ENCODE measurements around the gene ELOVL6. TPM values are rescaled to one million over a fixed set of nuclear protein-coding genes. Genes with fewer than 3 reads are reported as not detected.

The ELOVL6 gene
- total RNA-seq, 1 experiment from 2014 or later: 38.7 TPM

GRCh38 chr4:110134269-110134869, 64.0 kb downstream of the ELOVL6 start:
- no peaks in the 10 kb centered on the region for H3K79me2 ChIP-seq (ENCODE audit: insufficient read depth, low read length)
- TF ChIP-seq POLR2AphosphoS5 (IDR thresholded peaks at IDR 0.05; ENCODE audit: low read depth, low read length) (no peak), SP1 (IDR thresholded peaks at IDR 0.05; ENCODE audit: low read depth) (no peak), CBX3 (IDR thresholded peaks at IDR 0.05; ENCODE audit: low read depth) (no peak), RAD21 (IDR thresholded peaks at IDR 0.05; ENCODE audit: low read depth) (no peak), TCF7L2 (IDR thresholded peaks at IDR 0.05; ENCODE audit: borderline replicate concordance, extremely low read depth, insufficient read depth, insufficient read length) (no peak), YY1 (IDR thresholded peaks at IDR 0.05; ENCODE audit: extremely low read depth, insufficient replicate concordance, low read depth, low read length) (no peak), ATF3 (IDR thresholded peaks at IDR 0.05) (no peak), FOSL1 (IDR thresholded peaks at IDR 0.05; ENCODE audit: low read depth) (no peak), ZFX (IDR thresholded peaks at IDR 0.05) (no peak), JUND (IDR thresholded peaks at IDR 0.05) (no peak)
- TF ChIP-seq, protein P1, sequence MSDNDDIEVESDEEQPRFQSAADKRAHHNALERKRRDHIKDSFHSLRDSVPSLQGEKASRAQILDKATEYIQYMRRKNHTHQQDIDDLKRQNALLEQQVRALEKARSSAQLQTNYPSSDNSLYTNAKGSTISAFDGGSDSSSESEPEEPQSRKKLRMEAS (IDR thresholded peaks at IDR 0.05): no peak
- TF ChIP-seq, protein P2, sequence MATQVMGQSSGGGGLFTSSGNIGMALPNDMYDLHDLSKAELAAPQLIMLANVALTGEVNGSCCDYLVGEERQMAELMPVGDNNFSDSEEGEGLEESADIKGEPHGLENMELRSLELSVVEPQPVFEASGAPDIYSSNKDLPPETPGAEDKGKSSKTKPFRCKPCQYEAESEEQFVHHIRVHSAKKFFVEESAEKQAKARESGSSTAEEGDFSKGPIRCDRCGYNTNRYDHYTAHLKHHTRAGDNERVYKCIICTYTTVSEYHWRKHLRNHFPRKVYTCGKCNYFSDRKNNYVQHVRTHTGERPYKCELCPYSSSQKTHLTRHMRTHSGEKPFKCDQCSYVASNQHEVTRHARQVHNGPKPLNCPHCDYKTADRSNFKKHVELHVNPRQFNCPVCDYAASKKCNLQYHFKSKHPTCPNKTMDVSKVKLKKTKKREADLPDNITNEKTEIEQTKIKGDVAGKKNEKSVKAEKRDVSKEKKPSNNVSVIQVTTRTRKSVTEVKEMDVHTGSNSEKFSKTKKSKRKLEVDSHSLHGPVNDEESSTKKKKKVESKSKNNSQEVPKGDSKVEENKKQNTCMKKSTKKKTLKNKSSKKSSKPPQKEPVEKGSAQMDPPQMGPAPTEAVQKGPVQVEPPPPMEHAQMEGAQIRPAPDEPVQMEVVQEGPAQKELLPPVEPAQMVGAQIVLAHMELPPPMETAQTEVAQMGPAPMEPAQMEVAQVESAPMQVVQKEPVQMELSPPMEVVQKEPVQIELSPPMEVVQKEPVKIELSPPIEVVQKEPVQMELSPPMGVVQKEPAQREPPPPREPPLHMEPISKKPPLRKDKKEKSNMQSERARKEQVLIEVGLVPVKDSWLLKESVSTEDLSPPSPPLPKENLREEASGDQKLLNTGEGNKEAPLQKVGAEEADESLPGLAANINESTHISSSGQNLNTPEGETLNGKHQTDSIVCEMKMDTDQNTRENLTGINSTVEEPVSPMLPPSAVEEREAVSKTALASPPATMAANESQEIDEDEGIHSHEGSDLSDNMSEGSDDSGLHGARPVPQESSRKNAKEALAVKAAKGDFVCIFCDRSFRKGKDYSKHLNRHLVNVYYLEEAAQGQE (IDR thresholded peaks at IDR 0.05; ENCODE audit: low read depth): no peak
- ChIA-PET POLR2A (no interaction called here), RAD21 (ENCODE audit: low non-redundant PET in 1 of 2, low total read pairs in 2 of 2, uncharacterized antibody in 2 of 2, unreplicated experiment in 2 of 2) (no interaction called here), CTCF (no interaction called here)
- BruUV-seq (replicated peaks): no TSS peak
- DNase-seq (ENCODE audit: low read depth, low spot score): no peak
- intact Hi-C loops (cut with micrococcal nuclease): no loop called here
- no peaks in the 10 kb centered on the region for H3K4me1 ChIP-seq (ENCODE audit: control insufficient read depth in 1 of 2, insufficient read depth in 2 of 2, low read length in 2 of 2)
- no peak overlapping the region for H3K9ac ChIP-seq (ENCODE audit: low read length)
- H3K27ac ChIP-seq (ENCODE audit: low read depth, low read length): no peak overlapping the region
- no peak overlapping the region for H3K4me2 ChIP-seq (ENCODE audit: low read length)
- no peaks in the 10 kb centered on the region for H3K9me2 ChIP-seq (ENCODE audit: insufficient read depth)
- ATAC-seq: no peak
- H3K27me3 ChIP-seq (ENCODE audit: insufficient read depth, low read length): no peaks in the 10 kb centered on the region
- H3K9me3 ChIP-seq (ENCODE audit: control insufficient read depth in 1 of 2, insufficient read depth in 1 of 2, low read depth in 1 of 2, low read length in 2 of 2): no peaks in the 10 kb centered on the region
- no peaks in the 10 kb centered on the region for H4K20me1 ChIP-seq (ENCODE audit: insufficient read depth)
- no peak overlapping the region for H2AFZ ChIP-seq (ENCODE audit: low read depth, low read length, poor library complexity, severe bottlenecking)
- no peaks in the 10 kb centered on the region for H3K36me3 ChIP-seq (ENCODE audit: control insufficient read depth in 1 of 2, insufficient read depth in 2 of 2, low read length in 2 of 2)
- H3K4me3 ChIP-seq (replicated peaks in 1 of 2; ENCODE audit: low read depth in 1 of 2, low read length in 2 of 2): no peak overlapping the region
